GM12864 (cell line): Measurements from ENCODE around the gene USE1.

Experiments
- DNase-seq: peaks from one replicate; pipeline ENCODE4 v3.0.0-alpha.2; 2011; ENCODE audit warnings: low read depth
- H3K4me3 ChIP-seq: 2 replicates; pipeline ENCODE4 v1.5.1; 2011; ENCODE audit warnings: mild to moderate bottlenecking, low read depth, low read length, control low read depth
- CTCF ChIP-seq: IDR thresholded peaks from 2 replicates; pipeline ENCODE4 v1.5.1; 2011; ENCODE audit warnings: low read depth, mild to moderate bottlenecking, moderate library complexity, low read length, control low read depth, inconsistent platforms; ENCODE audit errors: missing control alignments

USE1 gene

GRCh38 chr19:17226002-17226933 is 11.1 kb downstream of the USE1 start, which contains the start of gene OCEL1:
TSS of gene OCEL1 (plus strand) at chr19:17226226. CDS start at chr19:17226248, 22 bp downstream.
- peak; percentile 95 for DNase-seq
- TF ChIP-seq CTCF = no peak
- peak within 1 kb of the TSS; percentile 82 for H3K4me3 ChIP-seq

- no peak for DNase-seq
- H3K4me3 ChIP-seq = no peak overlapping the region
- no peak for TF ChIP-seq CTCF
Observed at GRCh38 chr19:17227798-17228367, 12.7 kb downstream of the USE1 start.

GRCh38 chr19:17229890-17230289 is 14.7 kb downstream of the USE1 start:
- H3K4me3 ChIP-seq = no peak overlapping the region
- TF ChIP-seq CTCF = no peak
- no peak for DNase-seq

- H3K4me3 ChIP-seq = no peak overlapping the region
- no peak for DNase-seq
- no peak for TF ChIP-seq CTCF
Observed at GRCh38 chr19:17232258-17232657, 17.1 kb downstream of the USE1 start.

- no peak for TF ChIP-seq CTCF
- peak overlapping the region; percentile 61 for H3K4me3 ChIP-seq
- no peak for DNase-seq
Observed at GRCh38 chr19:17234911-17235299, 19.7 kb downstream of the USE1 start.

- DNase-seq = peak; percentile 30
- peak; percentile 64 for TF ChIP-seq CTCF
- H3K4me3 ChIP-seq = peak overlapping the region; percentile 61
Observed at GRCh38 chr19:17235300-17235970, 20.3 kb downstream of the USE1 start.
